Astrocyte of the cerebellum (primary cell): ENCODE results near the gene MET.

Experiments
- DNase-seq: peaks from one replicate; pipeline ENCODE4 v3.0.0-alpha.2; 2011; ENCODE audit warnings: low read depth
- H3K4me3 ChIP-seq: 2 replicates; pipeline ENCODE4 v1.5.1; 2011; ENCODE audit warnings: mild to moderate bottlenecking, low read depth, low read length, moderate library complexity
- CTCF ChIP-seq: IDR thresholded peaks from 2 replicates; pipeline ENCODE4 v1.5.1; 2012; ENCODE audit warnings: low read length, low read depth, moderate library complexity, mild to moderate bottlenecking; ENCODE audit errors: missing control alignments
- in situ Hi-C: cut with HindIII; loops from 2 replicates; pipeline ENCODE4 v1.10.0; 2017; ENCODE audit warnings: low sequenced_read_pairs

Gene MET

GRCh38 chr7:116787881-116788280 is 115.9 kb downstream of the MET start:
- in situ Hi-C loops, result no loop called here

GRCh38 chr7:116788572-116789197 is 116.7 kb downstream of the MET start:
- TF ChIP-seq CTCF, result no peak
- no peak overlapping the region for H3K4me3 ChIP-seq
- no peak for DNase-seq
- in situ Hi-C loops, result no loop called here

More at GRCh38 chr7:116787881-116788280, 115.9 kb downstream of the MET start:
- TF ChIP-seq CTCF, result no peak
- no peak for DNase-seq
- H3K4me3 ChIP-seq, result no peak overlapping the region

DNA sequence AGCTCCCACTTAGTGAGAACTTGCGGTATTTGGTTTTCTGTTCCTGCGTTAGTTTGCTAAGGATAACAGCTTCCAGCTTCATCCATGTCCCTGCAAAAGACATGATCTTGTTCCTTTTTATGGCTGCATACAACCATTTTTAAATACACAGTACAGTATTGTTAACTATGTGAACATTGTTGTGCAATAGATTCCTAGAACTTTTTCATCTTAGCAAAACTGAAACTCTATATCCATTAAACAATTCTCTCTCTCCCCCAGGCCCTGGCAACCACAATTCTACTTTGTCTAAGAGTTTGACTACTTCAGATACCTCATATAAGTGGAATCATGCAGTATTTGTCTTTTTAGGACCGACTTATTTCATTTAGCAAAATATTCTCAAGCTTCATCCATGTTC is 118.0 kb downstream of the MET start:
- no peak for TF ChIP-seq CTCF
- in situ Hi-C loops, result loop anchor here (5.0 kb wide), 1 partner anchor 198 kb away; no protein-coding TSS in a partner anchor
- no peak for DNase-seq
- no peak overlapping the region for H3K4me3 ChIP-seq

DNA sequence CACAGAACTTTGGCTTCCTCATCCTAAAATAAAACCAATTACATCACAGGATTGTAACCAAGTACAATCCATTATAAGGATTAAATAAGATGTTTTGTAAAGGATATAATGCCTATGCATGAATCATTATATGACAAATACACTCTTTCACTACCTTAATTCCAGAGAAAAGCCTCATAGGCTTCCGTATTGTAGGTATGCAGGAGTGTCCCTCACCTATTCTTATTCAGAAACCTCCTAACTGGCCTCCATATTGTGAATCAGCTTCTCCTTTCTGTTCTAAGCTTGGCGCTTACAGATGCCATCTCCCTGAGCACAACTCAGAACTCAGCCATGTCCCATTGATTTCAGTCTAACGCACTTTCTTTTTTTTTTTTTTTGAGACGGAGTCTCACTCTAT is 120.8 kb downstream of the MET start:
- DNase-seq, result no peak
- no peak for TF ChIP-seq CTCF
- in situ Hi-C loops, result loop anchor here (5.0 kb wide), 1 partner anchor 201 kb away; no protein-coding TSS in a partner anchor

DNA sequence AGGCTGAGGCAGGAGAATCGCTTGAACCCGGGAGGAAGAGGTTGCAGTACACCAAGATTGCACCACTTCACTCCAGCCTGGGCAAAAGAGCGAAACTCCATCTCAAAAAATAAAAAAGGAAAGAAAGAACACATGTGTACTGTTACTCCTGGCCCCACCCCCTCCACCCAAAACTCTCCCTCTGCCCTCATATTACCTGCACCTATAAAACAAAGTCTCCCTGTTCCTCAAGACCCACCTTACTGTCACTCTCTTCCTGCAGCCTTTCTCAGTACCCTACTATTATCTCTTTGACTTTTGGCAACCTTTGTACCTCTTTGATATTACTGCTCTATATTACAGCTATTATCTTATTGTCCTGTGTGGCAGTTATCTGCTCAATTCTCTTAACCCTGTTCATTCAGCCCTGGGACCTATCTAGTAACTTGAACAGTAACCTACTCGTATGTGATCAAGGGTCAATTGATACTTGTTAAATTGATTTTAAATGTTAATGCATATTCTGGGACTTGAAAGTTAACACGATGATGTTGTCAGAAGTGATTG is 121.9 kb downstream of the MET start:
- TF ChIP-seq CTCF, result no peak
- DNase-seq, result no peak
- in situ Hi-C loops, result loop anchor here (5.0 kb wide), 1 partner anchor 202 kb away; no protein-coding TSS in a partner anchor
- no peak overlapping the region for H3K4me3 ChIP-seq

More for the DNA sequence above, 120.8 kb downstream of the MET start:
- no peak overlapping the region for H3K4me3 ChIP-seq

DNA sequence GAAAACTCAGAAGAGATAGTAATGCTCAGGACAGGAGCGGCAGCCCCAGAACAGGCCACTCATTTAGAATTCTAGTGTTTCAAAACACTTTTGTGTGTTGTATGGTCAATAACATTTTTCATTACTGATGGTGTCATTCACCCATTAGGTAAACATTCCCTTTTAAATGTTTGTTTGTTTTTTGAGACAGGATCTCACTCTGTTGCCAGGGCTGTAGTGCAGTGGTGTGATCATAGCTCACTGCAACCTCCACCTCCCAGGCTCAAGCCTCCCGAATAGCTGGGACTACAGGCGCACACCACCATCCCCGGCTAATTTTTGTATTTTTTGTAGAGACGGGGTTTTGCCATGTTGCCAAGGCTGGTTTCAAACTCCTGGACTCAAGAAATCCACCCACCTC is 124.5 kb downstream of the MET start:
- no peak for TF ChIP-seq CTCF
- DNase-seq, result no peak
- in situ Hi-C loops, result no loop called here
- H3K4me3 ChIP-seq, result no peak overlapping the region
